HG03066 (cell line): ENCODE data around the gene EPS8.
A peak's percentile ranks its signal among the peaks of the same experiment; 100 is the strongest.

Experiments
- ATAC-seq: cut with Tn5 transposase; IDR thresholded peaks from one replicate; pipeline ENCODE4 v1.9.1; 2021; ENCODE audit warnings: low read depth; ENCODE audit not compliant: unreplicated experiment

The EPS8 gene

GRCh38 chr12:15789220-15790171 is at the start of gene EPS8:
Gene EPS8, minus strand, starts transcription at chr12:15789388. Its CDS starts 106,437 bp downstream, at chr12:15682951.
- ATAC-seq, result peak; percentile 82

DNA sequence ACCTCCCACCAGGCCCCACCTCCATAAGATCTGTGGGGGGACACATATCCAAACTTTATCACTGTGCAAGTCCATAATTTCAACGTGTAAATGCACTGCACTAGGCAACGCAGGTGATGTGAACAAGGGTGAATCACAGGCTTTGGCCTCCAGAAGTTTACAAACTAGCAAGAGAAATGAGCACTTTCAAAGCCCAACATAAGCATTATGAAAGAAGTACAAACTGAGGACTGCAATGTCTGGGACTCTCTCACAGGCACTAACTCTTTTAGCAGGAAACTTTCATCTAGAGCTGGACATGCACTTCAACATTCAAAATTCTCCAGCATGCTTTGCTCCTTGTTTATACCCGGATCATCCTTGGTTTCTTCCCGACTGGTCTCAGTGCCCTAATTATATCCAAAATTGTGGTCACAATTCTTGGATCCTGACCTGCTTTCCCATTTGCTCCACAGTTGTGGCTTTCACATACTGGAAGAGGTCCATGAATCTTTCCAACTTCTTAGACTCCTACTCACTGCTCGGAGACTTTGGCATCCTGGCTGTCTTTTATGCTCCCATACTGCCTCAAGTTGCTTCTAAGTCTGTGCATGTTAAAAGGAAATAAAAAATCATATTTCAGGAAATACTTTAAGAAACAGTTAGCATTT is 48.1 kb upstream of the EPS8 start:
- ATAC-seq, result no peak

- no peak for ATAC-seq
Observed at GRCh38 chr12:15834575-15834974, 45.4 kb upstream of the EPS8 start.

DNA sequence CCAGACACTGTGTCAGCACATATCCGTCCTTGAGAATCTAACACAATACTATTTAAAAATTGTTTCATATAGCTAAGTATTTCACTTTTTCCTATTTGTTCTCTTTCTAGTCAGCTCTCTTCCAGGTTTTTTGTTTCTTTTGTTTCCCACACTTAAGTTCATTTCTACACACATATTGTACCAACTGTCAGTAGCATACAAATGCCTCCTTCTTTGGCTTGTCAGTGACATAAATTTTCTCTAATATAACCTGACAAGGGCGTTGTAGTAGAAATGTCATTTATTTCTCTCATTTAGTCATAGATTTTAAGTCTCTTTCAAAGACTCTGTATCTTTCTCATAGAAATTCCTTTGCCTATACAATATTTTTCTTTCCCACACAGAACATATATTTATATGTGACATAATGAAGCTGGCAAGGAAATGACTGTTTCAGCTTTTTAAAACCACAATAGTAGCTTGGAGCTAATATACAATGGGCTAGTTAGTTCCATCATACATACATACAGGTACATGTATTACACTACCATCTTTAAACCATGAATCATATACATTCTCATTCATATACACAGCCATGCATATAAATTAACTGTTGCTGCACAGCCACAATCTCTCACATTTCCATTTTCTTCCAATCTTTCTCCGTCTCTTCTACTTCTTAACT is 42.3 kb upstream of the EPS8 start:
- no peak for ATAC-seq

GRCh38 chr12:15830538-15830937 is 41.4 kb upstream of the EPS8 start:
- no peak for ATAC-seq

GRCh38 chr12:15829949-15830348 is 40.8 kb upstream of the EPS8 start:
- ATAC-seq, result no peak

GRCh38 chr12:15829255-15829654 is 40.1 kb upstream of the EPS8 start:
- ATAC-seq, result no peak

GRCh38 chr12:15827136-15827535 is 37.9 kb upstream of the EPS8 start:
- ATAC-seq, result no peak

- no peak for ATAC-seq
Observed at GRCh38 chr12:15824516-15824915, 35.3 kb upstream of the EPS8 start.

DNA sequence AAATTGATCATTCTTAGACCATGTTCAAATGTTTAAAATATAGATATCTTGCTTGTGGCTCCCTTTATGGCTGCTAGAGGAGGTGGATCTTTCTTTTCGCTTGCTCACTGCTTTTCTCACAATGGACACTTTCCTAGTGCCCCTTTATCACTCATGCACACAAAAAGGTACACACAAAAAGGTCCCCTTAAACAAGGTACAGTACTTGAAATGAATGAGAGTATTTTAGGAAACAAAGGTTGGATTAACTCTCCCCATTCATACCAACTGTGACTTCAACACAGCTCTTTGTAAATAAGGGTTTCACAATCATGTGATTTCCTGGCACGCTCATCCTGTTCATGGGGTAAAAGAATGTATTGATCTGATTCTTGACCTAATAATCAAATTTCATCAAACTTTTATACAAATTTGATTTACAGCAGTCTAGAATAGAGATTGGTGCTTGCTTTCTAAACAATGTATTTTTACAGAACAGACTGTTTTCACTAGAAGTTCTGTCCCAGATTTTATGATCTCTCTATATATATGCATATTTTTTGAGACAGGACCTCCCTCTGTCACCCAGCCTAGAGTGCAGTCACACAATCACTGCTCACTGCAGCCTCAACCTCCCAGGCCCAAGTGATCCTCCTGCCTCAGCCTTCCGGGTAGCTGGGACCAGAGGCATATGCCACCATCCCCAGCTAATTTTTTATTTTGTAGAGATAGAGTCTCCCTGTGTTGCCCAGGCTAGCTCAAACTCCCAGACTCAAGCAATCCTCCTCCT is 34.4 kb upstream of the EPS8 start:
- ATAC-seq, result no peak

DNA sequence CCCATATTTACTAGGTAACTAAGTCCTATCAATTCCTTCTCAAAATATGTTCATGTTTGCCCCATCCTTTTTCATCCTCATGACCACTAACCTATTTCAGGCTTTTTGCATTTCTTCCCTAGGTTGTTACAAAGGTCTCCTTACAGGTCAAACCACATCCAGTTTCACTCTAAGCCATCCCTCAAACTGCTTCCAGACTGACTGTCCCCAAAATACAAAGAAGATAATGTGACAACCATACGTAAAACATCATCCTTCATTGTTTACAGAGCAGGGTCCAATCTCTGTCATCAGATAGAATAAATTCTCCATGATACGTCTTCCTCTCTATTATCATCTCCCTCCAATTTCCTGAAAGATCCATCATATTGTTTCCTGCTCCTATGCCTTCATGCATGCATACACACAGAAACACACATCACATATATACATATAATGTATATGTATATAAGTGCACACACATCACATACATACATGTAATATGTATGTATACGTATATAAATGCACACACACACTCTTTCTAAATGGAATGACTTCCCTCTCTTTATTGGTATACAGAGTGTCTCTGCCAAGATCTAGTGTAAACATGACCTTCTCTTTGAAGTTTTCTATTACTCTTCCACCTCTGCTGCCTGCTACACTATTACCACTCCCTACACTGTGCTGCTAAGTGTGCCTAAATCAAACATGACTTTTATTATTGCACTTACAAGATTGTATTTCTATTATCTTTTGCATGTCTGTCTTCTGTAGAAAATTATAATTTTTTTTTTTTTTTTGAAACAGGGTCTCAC is 30.7 kb upstream of the EPS8 start:
- no peak for ATAC-seq

DNA sequence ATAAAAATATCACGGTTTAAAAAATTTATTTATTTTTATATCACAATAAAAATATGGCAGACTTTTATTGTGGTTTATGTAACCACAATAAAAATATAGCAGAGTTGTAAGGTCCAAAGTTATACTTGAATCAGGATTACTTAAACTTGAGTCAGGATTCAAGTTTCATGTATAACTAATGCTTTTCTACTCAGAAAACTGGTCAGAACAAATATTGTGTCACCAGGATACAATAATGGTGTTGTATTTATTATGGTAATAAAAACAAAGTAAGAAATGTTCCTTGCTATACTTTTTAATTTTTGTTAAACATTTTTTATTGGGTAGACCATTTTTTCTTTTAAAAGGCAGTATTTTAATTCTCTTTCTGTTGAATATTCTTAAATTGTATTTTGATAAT is 29.2 kb upstream of the EPS8 start:
- ATAC-seq, result no peak

DNA sequence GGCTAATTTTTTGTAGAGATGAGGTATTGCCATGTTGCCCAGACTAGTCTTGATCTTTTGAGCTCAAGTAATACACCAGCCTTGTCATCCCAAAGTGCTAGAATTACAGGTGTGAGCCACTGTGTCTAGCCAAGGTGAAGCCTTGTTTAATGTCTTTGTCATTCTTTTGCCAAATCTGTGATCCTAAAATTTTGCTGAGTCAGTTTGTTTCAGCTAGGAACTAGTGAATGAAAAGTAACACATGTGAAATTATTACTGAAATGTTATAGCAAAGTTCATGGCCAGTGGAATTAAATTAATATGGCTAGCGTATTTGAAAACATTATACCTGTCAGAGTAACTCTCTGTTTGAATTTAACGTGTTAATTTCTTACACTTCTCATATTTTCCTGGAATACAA is 26.5 kb upstream of the EPS8 start:
- ATAC-seq, result no peak

DNA sequence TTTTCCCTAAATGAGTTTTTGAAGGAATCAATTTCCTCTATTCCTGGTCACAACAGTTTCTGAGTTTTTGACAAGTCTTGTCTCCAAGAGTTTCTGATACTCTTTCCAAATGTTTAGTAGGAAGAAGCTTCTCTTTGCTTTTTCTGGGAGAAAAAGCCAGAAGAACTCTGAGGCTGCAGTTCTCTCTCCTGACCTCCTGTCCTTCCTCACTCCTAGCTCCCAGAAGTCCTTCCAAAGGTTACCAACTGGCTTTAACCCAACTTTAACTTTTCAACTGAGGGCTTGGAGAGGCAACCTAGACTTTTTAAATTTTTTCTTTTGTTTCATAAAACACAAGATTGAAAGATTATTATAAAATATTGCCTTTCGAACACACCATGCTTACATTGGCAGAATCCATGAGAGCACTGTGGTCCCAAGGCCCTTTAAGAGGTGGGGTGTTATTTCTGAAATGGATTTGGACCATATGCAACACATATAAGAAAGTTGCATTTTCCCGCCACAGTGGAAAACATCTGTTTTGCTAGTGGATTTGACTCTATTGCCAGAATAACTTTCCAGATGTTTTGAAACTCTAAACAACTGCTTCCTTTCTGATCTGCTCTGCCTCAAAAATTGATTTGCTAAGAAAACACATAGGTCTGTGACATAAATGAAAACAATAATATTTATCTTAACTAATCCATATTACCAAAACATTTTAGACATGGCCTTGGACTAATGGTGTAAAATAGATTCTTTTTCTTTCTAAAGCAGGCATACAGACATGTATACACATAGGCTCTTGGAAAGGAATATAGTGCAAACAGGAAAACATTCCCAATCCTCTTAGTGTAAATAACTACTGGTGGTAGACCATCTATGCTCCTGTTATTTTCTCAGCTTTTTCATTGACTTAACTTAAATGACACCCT is 22.3 kb upstream of the EPS8 start:
- no peak for ATAC-seq

DNA sequence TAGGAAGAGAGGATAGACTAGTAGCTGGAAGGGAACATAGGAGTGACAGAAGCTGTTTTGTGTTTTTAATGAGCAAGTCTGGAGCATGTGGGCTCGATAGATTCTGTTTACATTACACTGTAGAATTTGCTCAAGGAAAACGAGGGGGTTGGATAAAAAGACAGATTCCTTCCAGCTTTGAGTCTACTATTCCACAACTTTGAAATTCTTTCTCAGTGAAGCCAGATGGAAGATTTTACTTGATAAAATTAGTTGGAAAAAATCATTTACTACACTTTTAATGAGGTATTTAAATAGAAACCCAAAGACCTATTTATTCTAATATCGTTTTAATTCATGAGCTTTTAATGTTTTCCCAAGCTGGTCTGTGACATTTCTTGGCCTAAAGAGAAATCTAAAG is 19.5 kb upstream of the EPS8 start:
- no peak for ATAC-seq

DNA sequence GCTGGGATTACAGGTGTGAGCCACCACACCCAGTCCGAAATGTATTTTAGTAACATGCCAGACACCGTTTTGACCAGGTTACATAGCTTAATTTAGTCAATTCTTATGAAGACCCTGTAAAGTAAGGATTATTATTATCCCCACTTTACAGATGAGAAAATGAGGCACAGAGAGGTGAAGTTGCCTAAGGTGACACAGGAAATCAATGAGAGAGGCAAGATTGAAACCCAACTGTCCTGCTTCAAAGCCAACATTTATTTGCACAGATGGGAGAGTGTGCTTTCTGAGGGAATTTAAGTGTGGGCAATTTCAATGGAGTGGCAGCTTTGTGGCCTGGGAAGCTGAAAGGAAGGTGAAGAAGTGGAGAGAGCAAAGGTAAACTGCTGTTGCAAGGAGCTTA is 19.1 kb upstream of the EPS8 start:
- ATAC-seq, result no peak

- ATAC-seq, result no peak
Observed at GRCh38 chr12:15806826-15807225, 17.6 kb upstream of the EPS8 start.

GRCh38 chr12:15801770-15802744 is 12.9 kb upstream of the EPS8 start:
- no peak for ATAC-seq
